Mesothelial cell of epicardium (in vitro differentiated cells): ENCODE data around the gene ZC3H7B. TPM values are rescaled to one million over a fixed set of nuclear protein-coding genes. Genes with fewer than 3 reads are reported as not detected.

Source experiments
- DNase-seq, 2 experiments: peaks; one replicate each; pipeline ENCODE4 v3.0.0; 2021; ENCODE audit warnings: low spot score in 2 of 2; ENCODE audit not compliant: unreplicated experiment in 2 of 2
- H3K27ac Mint-ChIP-seq: 2 replicates; pipeline ENCODE4 v1.8.0; 2021; ENCODE audit warnings: mixed read lengths
- H3K27me3 Mint-ChIP-seq: 2 replicates; pipeline ENCODE4 v1.8.0; 2021; ENCODE audit warnings: low read depth, mixed read lengths
- H3K36me3 Mint-ChIP-seq: 2 replicates; pipeline ENCODE4 v1.8.0; 2021; ENCODE audit warnings: mixed read lengths
- H3K4me1 Mint-ChIP-seq: 2 replicates; pipeline ENCODE4 v1.8.0; 2021; ENCODE audit warnings: mixed read lengths
- H3K4me3 Mint-ChIP-seq: 2 replicates; pipeline ENCODE4 v1.8.0; 2021; ENCODE audit warnings: mild to moderate bottlenecking, moderate library complexity, mixed read lengths
- H3K9me3 Mint-ChIP-seq: 2 replicates; pipeline ENCODE4 v1.8.0; 2021; ENCODE audit warnings: mixed read lengths
- total RNA-seq: library from RNA; stranded (reverse); gene quantifications from 3 replicates; pipeline ENCODE4 v1.2.1, GENCODE V29; 2021
- TF ChIP-seq, protein P1 (sequence below): fragments of 200-600 bp; sonication (generic); IDR thresholded peaks from one replicate; pipeline ENCODE4 v1.5.0; 2021; ENCODE audit warnings: antibody characterized with exemption; ENCODE audit not compliant: unreplicated experiment

ZC3H7B gene
- total RNA-seq, 1 donor from 2014 or later, result 85.5 TPM

DNA sequence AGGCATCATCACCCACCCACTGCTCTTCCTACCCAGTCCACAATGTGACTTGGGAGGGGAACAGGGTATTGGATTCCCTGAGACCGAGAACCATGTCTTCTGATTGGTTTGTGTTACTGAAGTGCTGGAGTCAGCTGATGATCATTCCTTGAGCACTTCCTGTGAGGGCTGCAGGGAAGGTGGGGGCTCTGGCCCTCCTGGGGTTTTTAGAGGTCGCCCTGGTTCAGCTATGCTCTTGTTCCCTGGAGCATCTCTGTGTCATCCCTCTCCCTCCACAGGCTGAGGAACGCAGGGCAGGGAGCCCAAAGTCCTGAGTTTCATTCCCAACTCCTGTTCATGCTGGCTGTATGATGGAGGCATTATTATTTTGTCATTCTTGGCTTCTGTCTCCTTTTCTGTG, 6.7 kb downstream of the ZC3H7B start:
- Mint-ChIP-seq H3K36me3 (peaks cover 21% of the 10 kb centered on the region), H3K4me3 (no peak overlapping the region), H3K27me3 (no peaks in the 10 kb centered on the region), H3K4me1 (peaks cover 16% of the 10 kb centered on the region), H3K27ac (peak overlapping the region; percentile 43), H3K9me3 (no peaks in the 10 kb centered on the region)
- TF ChIP-seq, protein P1, sequence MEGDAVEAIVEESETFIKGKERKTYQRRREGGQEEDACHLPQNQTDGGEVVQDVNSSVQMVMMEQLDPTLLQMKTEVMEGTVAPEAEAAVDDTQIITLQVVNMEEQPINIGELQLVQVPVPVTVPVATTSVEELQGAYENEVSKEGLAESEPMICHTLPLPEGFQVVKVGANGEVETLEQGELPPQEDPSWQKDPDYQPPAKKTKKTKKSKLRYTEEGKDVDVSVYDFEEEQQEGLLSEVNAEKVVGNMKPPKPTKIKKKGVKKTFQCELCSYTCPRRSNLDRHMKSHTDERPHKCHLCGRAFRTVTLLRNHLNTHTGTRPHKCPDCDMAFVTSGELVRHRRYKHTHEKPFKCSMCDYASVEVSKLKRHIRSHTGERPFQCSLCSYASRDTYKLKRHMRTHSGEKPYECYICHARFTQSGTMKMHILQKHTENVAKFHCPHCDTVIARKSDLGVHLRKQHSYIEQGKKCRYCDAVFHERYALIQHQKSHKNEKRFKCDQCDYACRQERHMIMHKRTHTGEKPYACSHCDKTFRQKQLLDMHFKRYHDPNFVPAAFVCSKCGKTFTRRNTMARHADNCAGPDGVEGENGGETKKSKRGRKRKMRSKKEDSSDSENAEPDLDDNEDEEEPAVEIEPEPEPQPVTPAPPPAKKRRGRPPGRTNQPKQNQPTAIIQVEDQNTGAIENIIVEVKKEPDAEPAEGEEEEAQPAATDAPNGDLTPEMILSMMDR, result no peak
- no peak for DNase-seq

DNA sequence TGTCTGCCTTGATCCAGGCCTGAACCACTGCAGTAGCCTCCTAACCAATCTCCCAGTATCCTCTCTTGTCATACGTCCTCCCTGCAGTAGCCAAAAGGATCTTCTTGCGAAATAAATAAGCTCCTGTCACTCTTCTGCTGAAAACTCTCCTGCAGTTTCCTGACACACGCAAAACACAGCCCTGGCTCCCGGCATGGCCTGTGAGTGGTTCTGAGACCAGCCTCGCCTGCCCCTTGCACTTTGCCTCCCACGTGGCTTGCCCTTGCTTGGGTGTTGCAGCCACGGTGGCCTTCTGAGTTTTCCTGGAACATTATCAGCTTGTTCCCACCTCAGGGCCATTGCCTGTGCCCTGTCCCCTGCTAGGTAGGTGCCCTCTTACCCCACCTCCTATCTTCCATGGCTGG, 7.2 kb downstream of the ZC3H7B start:
- Mint-ChIP-seq H3K4me3 (no peak overlapping the region), H3K4me1 (peaks cover 12% of the 10 kb centered on the region), H3K36me3 (peaks cover 21% of the 10 kb centered on the region), H3K27ac (peak overlapping the region; percentile 50), H3K9me3 (no peaks in the 10 kb centered on the region), H3K27me3 (no peaks in the 10 kb centered on the region)
- TF ChIP-seq, protein P1, result no peak
- DNase-seq, result no peak

DNA sequence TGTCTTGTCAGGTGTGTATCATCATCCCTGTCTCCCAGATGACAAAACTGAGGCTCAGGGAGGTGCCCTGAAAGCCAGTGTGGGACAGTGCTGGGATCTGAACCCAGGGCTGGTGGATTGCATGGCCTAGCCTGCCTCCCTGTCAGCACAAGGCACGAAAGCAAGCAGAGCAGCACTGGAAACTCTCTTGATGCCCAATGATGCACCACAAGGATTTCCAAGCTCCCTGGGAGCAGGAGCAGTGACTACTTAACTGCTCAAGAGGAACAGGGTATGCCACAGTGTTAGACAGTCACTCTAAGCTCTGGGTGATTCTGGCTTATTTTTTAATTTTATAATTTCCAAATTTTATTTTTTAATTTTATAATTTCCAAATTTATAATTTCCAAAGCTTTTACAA, 9.0 kb downstream of the ZC3H7B start:
- Mint-ChIP-seq H3K4me3 (no peak overlapping the region), H3K9me3 (no peaks in the 10 kb centered on the region), H3K4me1 (peaks cover 5% of the 10 kb centered on the region), H3K36me3 (peaks cover 22% of the 10 kb centered on the region), H3K27me3 (no peaks in the 10 kb centered on the region), H3K27ac (no peak overlapping the region)
- DNase-seq, result no peak
- TF ChIP-seq, protein P1, result no peak

DNA sequence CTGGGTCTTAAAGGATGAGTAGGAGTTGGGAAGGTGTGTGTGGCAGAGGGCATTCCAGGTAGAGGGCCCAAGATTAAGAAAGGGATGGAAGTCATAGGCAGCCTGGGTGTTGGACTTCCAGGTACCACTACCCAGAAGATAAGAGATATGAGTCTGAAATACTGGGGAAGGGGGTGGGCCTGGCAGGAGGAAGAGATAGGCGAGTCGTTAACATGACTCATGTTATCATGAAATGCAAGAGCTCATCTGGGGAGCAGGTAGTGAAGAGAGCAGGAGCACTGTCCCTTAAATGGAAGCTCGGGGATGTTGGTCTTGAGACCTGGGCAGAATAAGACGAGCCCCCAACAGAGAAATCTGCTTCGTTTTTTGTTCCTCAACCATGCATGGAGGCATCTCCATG, 10.2 kb downstream of the ZC3H7B start:
- Mint-ChIP-seq H3K27ac (no peak overlapping the region), H3K4me3 (no peak overlapping the region), H3K9me3 (no peaks in the 10 kb centered on the region)

DNA sequence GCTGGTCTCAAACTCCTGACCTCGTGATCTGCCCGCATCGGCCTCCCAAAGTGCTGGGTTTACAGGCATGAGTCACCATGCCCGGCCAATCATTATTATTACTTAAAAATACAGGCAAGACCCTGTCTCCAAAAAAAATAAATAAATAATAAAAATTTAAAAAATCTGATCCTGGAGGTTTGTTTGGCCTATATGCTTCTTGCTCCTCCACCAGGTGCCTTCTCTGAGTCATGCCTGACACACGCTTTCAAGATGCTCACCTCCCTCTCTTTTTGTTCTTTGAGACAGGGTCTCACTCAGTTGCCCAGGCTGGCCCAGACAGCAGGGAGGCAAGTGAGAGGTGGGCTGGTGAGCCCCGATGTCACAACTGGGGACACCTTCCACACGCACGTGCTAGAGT, 13.5 kb downstream of the ZC3H7B start:
- Mint-ChIP-seq H3K27ac (no peak overlapping the region), H3K4me3 (no peak overlapping the region)
- no peak for DNase-seq

More for the DNA sequence above, 10.2 kb downstream of the ZC3H7B start:
- Mint-ChIP-seq H3K36me3 (peaks cover 19% of the 10 kb centered on the region), H3K4me1 (no peaks in the 10 kb centered on the region), H3K27me3 (no peaks in the 10 kb centered on the region)
- DNase-seq, result no peak
- TF ChIP-seq, protein P1, result no peak

More for the DNA sequence above, 13.5 kb downstream of the ZC3H7B start:
- H3K36me3 Mint-ChIP-seq, result peaks cover 16% of the 10 kb centered on the region
- H3K4me1 Mint-ChIP-seq, result no peaks in the 10 kb centered on the region
- no peaks in the 10 kb centered on the region for H3K27me3 Mint-ChIP-seq
- TF ChIP-seq, protein P1, result no peak
- no peaks in the 10 kb centered on the region for H3K9me3 Mint-ChIP-seq
